Central memory CD8-positive, alpha-beta T cell (primary cell): ENCODE data around the gene GOLGA6L4.
"Not testable (repeated sequence)": the region's sequence is repeated elsewhere in the genome, so short reads cannot be mapped to it uniquely, and the experiment has no call there.

Source experiments
- ATAC-seq: fragments of 150-1000 bp; cut with Tn5 transposase; replicated peaks from 2 replicates; pipeline ENCODE4 v1.10.0; 2022; ENCODE audit warnings: mild to moderate bottlenecking, moderate FRiP score, moderate number of reproducible peaks; ENCODE audit not compliant: poor library complexity, severe bottlenecking; ENCODE audit errors: extremely low read depth
- DNase-seq, 2 donors: peaks; one replicate each; pipeline ENCODE4 v3.0.0; 2021; ENCODE audit warnings: low spot score in 2 of 2
- H3K27ac Mint-ChIP-seq: one replicate; pipeline ENCODE4 v1.8.0; 2022; ENCODE audit warnings: low read depth, mild to moderate bottlenecking, moderate library complexity, mixed read lengths
- H3K27me3 Mint-ChIP-seq: one replicate; pipeline ENCODE4 v1.8.0; 2022; ENCODE audit warnings: mixed read lengths
- H3K36me3 Mint-ChIP-seq: one replicate; pipeline ENCODE4 v1.8.0; 2022; ENCODE audit warnings: mild to moderate bottlenecking, moderate library complexity, mixed read lengths; ENCODE audit not compliant: insufficient read depth
- H3K4me1 Mint-ChIP-seq: one replicate; pipeline ENCODE4 v1.8.0; 2022; ENCODE audit warnings: mixed read lengths
- H3K4me3 Mint-ChIP-seq: one replicate; pipeline ENCODE4 v1.8.0; 2022; ENCODE audit warnings: mild to moderate bottlenecking, moderate library complexity, mixed read lengths
- H3K9me3 Mint-ChIP-seq: one replicate; pipeline ENCODE4 v1.8.0; 2022; ENCODE audit warnings: mixed read lengths

Gene GOLGA6L4, protein sequence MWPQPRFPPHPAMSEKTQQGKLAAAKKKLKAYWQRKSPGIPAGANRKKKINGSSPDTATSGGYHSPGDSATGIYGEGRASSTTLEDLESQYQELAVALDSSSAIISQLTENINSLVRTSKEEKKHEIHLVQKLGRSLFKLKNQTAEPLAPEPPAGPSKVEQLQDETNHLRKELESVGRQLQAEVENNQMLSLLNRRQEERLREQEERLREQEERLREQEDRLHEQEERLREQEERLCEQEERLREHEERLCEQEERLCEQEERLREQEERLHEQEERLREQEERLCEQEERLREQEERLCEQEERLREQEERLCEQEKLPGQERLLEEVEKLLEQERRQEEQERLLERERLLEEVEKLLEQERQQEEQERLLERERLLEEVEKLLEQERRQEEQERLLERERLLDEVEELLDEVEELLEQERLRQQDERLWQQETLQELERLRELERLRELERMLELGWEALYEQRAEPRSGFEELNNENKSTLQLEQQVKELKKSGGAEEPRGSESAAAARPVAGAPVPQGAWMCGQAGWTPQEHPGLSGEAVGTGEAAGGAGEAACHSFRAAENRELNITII

DNA sequence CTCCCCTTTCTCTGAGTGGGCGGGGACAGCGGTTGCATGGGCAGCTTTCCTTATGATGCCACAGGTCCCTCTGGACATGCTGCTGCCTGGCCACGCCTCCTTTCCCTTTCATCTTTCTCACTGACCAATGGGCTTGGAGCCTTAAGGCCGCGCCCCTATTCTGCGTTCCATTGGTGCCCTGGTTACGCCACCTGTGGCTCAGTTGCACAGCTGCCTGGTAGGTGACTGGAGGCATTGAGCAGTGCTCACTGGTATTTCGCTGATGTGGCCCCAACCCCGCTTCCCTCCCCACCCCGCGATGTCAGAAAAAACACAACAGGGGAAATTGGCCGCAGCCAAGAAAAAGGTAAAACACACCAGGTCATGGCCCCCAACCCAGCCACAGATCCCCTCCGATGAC lies at the start of gene GOLGA6L4:
Gene GOLGA6L4 (plus strand): TSS at position 201 of the 400 bp plus-strand sequence. CDS start 62 bp downstream, at position 263.
- H3K27me3 Mint-ChIP-seq, H3K4me1 Mint-ChIP-seq, H3K9me3 Mint-ChIP-seq, H3K4me3 Mint-ChIP-seq, ATAC-seq, H3K27ac Mint-ChIP-seq, DNase-seq, H3K36me3 Mint-ChIP-seq: not testable (repeated sequence)

DNA sequence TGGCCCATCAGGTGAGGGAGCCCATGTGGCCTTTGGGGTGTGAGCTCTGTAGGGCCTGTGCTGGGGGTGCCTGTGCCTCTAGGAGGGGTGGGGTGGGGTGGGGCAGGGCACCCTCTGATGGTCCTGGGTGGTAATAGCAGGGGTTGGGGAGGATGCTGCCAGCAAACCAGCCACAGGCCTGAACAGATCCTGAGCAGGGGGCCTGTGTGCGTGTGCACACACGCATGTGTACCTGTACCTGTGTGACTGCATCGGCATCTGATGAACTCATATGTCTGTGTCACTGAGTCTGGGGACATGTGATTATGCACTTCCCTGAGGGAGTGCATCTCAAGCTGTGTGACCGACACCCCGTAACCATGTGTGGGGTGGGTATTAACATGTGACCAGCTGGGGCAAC lies 42.6 kb upstream of the GOLGA6L4 start:
- H3K36me3 Mint-ChIP-seq, H3K4me1 Mint-ChIP-seq, H3K27me3 Mint-ChIP-seq, ATAC-seq, DNase-seq, H3K9me3 Mint-ChIP-seq, H3K4me3 Mint-ChIP-seq, H3K27ac Mint-ChIP-seq: not testable (repeated sequence)

DNA sequence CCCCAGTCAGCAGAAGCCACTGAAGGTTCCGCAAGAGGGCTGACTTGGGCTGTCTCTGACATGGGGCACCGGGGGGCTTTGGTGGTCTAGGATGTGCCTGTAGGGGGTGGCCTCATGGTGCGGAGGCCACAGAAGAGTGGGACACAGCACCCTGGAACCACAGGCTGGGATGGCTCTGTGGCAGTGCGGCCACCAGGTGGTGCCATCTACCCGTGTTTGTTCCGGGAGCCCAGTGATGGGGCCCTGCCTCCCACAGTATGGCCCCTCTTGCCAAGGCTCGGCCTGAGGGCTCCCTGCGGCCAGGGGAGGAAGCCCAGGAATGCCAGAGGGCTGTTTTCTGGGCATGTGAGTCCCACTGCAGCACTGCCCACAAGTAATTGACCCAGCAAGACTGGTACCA lies 40.0 kb upstream of the GOLGA6L4 start:
- ATAC-seq: peak; percentile 54
- not testable (repeated sequence) for H3K4me3 Mint-ChIP-seq, H3K36me3 Mint-ChIP-seq, H3K4me1 Mint-ChIP-seq, H3K9me3 Mint-ChIP-seq, H3K27me3 Mint-ChIP-seq, DNase-seq, H3K27ac Mint-ChIP-seq

DNA sequence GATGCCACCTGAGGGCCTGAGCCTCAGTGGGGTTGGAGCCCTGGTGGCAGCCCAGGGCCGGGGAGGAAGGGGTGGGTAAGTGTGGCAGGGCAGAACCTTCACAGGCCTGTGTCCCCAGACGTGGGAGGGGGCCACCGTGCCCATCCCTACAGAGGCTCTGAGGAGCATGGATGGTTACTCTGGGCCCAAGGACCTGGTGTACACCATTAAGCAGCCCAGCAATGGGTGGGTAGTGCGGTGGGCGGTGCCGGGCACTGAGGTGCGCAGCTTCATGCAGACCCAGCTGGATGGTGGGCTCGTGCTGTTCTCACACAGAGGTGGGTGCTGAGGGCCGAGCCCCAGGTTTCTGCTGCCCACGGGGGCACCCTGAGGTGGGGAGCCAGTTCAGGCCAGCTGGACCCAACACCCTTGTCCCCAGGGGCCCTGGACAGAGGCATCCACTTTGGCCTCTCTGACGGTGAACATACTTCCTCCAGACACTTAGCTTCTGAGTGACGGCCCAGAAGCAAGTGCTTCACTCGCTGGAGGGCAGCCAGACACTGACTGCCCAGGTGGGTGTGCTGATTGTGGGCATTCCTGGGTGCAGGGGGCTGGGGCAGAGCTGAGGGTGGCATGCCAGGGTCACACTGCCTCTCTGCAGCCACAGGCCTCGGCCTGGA lies 38.9 kb upstream of the GOLGA6L4 start:
- H3K36me3 Mint-ChIP-seq, H3K4me1 Mint-ChIP-seq, H3K4me3 Mint-ChIP-seq, H3K27ac Mint-ChIP-seq, H3K9me3 Mint-ChIP-seq, ATAC-seq, H3K27me3 Mint-ChIP-seq, DNase-seq: not testable (repeated sequence)

DNA sequence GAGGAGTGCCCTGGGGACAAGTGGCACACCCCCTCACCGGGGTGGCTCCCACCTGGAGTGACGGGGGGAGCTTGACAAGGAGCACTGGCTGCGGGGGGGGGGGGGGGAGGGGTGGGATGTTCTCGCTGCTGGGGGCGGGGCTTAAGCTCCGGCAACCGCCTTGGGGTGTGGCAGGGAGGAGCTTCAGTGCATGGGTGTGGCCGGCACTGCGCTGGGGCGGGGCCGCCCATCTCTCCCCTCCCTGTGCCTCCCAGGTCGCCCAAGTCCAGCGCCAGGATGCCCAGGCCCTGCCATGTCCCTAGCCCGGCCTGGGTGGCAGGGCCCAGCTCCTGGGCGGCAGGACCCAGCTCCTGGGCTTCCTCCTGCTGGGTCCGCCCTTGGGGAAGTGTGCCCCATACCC lies 35.7 kb upstream of the GOLGA6L4 start:
- not testable (repeated sequence) for H3K27ac Mint-ChIP-seq, H3K9me3 Mint-ChIP-seq, DNase-seq, H3K4me3 Mint-ChIP-seq, H3K36me3 Mint-ChIP-seq, H3K27me3 Mint-ChIP-seq, ATAC-seq, H3K4me1 Mint-ChIP-seq

DNA sequence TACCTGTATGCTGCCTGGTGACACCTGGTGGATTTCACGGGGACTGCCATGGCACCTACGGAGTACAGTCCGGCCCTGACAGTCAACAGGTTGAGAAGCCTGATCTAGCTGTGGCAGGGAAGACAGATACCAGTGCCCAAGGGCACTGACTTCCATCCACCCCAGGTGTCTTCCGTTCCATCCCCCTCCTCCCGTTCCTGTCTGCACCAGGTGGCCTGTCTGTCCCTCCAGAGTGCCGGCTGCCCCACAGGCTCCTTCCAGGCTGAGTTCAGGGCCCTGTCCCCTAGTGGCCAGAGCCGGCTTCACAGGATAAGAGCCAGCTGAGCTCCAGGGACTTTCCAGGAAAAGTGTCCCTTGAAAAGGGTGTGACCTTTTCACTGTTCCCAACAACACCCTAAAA lies 10.9 kb downstream of the GOLGA6L4 start:
- H3K27me3 Mint-ChIP-seq, H3K4me3 Mint-ChIP-seq, ATAC-seq, H3K9me3 Mint-ChIP-seq, H3K27ac Mint-ChIP-seq, H3K4me1 Mint-ChIP-seq, H3K36me3 Mint-ChIP-seq: not testable (repeated sequence)
- peak in 1 of 2 donors; percentile 12 for DNase-seq
